ENCODE data around the gene KMT2C. TPM values are rescaled to one million over a fixed set of nuclear protein-coding genes. Genes with fewer than 3 reads are reported as not detected.
"Not testable (repeated sequence)": the region's sequence is repeated elsewhere in the genome, so short reads cannot be mapped to it uniquely, and the experiment has no call there.

The KMT2C gene
- total RNA-seq, 1 experiment from 2014 or later = 22.3 TPM

- DNase-seq (ENCODE audit: low read depth) = not testable (repeated sequence)
Measured at GRCh38 chr7:152441810-152442209, 6.0 kb upstream of the KMT2C start.

GRCh38 chr7:152441168-152441567 lies 5.4 kb upstream of the KMT2C start:
- not testable (repeated sequence) for DNase-seq (ENCODE audit: low read depth)

- DNase-seq (ENCODE audit: low read depth) = not testable (repeated sequence)
Measured at GRCh38 chr7:152438017-152438416, 2.2 kb upstream of the KMT2C start.

GRCh38 chr7:152436931-152437575 lies 1.2 kb upstream of the KMT2C start:
- not testable (repeated sequence) for DNase-seq (ENCODE audit: low read depth)

- peak; percentile 97 for DNase-seq (ENCODE audit: low read depth)
Measured at GRCh38 chr7:152436111-152436930, 518 bp upstream of the KMT2C start.

GRCh38 chr7:152434511-152435383 lies 1.1 kb downstream of the KMT2C start:
- DNase-seq (ENCODE audit: low read depth) = peak; percentile 59

GRCh38 chr7:152433721-152434490 lies 1.9 kb downstream of the KMT2C start:
- peak; percentile 54 for DNase-seq (ENCODE audit: low read depth)

GRCh38 chr7:152432735-152433134 lies 3.1 kb downstream of the KMT2C start:
- not testable (repeated sequence) for DNase-seq (ENCODE audit: low read depth)

GRCh38 chr7:152430854-152431253 lies 4.9 kb downstream of the KMT2C start:
- no peak for DNase-seq (ENCODE audit: low read depth)

- not testable (repeated sequence) for DNase-seq (ENCODE audit: low read depth)
Measured at GRCh38 chr7:152430118-152430517, 5.7 kb downstream of the KMT2C start.

GRCh38 chr7:152424348-152425108 lies 11.3 kb downstream of the KMT2C start:
- no peak for DNase-seq (ENCODE audit: low read depth)

- no peak for DNase-seq (ENCODE audit: low read depth)
Measured at GRCh38 chr7:152423991-152424347, 11.8 kb downstream of the KMT2C start.

GRCh38 chr7:152423171-152423570 lies 12.6 kb downstream of the KMT2C start:
- not testable (repeated sequence) for DNase-seq (ENCODE audit: low read depth)

- DNase-seq (ENCODE audit: low read depth) = not testable (repeated sequence)
Measured at GRCh38 chr7:152420950-152421349, 14.9 kb downstream of the KMT2C start.

- DNase-seq (ENCODE audit: low read depth) = no peak
Measured at GRCh38 chr7:152419473-152420429, 16.1 kb downstream of the KMT2C start.

- no peak for DNase-seq (ENCODE audit: low read depth)
Measured at GRCh38 chr7:152414779-152415178, 21.0 kb downstream of the KMT2C start.

GRCh38 chr7:152411389-152411788 lies 24.4 kb downstream of the KMT2C start:
- DNase-seq (ENCODE audit: low read depth) = no peak

GRCh38 chr7:152406491-152406890 lies 29.3 kb downstream of the KMT2C start:
- DNase-seq (ENCODE audit: low read depth) = no peak

GRCh38 chr7:152406030-152406429 lies 29.8 kb downstream of the KMT2C start:
- not testable (repeated sequence) for DNase-seq (ENCODE audit: low read depth)
